GM15510 (cell line): ENCODE results near the gene EFCAB7.

ENCODE experiments used
- POLR2A ChIP-seq: IDR thresholded peaks from 3 replicates; pipeline ENCODE4 v1.6.1; 2011; ENCODE audit warnings: borderline replicate concordance; ENCODE audit not compliant: insufficient read length; ENCODE audit errors: extremely low read depth

The EFCAB7 gene

DNA sequence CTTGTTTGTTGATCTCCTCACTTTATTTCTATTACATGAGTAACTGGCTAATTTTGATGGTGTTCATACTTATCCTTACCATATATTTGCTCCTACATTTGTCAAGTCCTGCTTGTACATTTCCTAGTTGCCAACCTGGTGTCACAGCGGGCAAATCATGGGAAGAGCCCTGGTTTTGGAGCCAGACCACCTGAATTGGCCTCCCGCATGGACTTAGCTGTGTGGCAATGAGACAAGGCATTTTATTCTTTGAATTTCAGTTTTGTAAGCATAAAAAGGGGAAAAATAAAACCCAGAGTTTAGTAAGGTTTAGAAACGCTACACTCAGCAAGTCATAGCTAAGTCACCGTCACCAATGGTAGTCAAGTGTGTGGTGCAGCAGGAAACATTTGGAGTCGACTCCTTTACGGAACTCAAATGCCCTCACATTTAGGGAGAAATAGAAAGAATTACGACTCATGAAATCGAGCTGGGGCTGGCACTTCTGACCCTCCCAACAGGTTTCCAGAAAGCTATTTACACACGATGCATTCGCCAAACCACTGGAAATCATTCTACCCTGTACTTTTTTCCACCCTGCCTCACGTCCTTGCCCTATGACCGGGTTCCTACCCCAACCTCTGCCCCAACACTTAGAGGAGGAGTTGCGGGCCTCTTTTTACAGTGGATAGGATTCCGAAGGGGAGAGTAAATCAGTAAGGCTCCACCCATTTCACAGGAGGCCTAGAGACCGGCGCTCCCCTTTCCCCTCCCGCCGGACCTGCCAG is 69.4 kb downstream of the EFCAB7 start:
- TF ChIP-seq POLR2A = no peak

GRCh38 chr1:63593303-63593885 is 70.1 kb downstream of the EFCAB7 start, which contains the start of gene PGM1:
PGM1 (plus strand) TSS chr1:63593411; CDS start chr1:63593489, 78 bp downstream.
- peak; percentile 66 for TF ChIP-seq POLR2A

DNA sequence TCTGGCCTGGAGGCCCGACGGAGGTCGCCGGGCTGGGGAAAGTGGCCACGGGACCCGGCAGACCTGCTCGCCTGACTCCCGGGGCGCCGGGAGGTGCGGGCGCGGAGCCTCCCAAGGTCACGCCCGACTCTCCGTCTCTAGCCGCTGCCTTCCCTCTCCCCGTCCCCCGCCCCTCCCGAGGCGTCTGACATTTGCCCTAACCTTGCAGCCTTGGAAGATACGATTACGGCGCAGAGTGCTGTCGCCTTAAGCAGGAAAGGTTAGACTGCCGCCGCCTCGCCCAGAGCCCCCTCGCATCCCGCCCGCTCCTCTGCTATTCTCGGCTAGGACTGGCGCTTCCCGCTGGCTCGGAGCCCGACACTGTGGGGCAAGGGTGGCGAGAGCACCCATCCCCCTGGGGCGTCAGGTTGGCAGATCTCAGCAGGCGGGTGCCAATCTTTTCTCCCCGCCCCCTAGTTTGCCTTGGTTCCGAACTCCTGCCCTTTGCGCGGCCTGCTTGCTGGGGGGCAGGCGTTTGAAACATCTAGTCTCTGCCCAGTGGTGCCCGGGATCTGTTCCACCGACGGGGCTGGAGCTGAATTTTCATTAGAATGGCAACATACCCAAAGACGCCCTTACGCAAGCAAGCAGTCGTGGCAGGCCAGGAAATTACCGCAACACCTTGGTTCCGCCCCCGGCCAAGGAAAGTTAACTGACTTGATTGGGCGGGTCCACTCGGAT is 70.7 kb downstream of the EFCAB7 start:
- peak; percentile 18 for TF ChIP-seq POLR2A

- no peak for TF ChIP-seq POLR2A
These were observed 72.1 kb downstream of the EFCAB7 start for GRCh38 chr1:63595435-63595834.

- no peak for TF ChIP-seq POLR2A
These were observed 76.5 kb downstream of the EFCAB7 start for GRCh38 chr1:63599799-63600198.

- TF ChIP-seq POLR2A = no peak
These were observed 76.9 kb downstream of the EFCAB7 start for GRCh38 chr1:63600248-63600647.

DNA sequence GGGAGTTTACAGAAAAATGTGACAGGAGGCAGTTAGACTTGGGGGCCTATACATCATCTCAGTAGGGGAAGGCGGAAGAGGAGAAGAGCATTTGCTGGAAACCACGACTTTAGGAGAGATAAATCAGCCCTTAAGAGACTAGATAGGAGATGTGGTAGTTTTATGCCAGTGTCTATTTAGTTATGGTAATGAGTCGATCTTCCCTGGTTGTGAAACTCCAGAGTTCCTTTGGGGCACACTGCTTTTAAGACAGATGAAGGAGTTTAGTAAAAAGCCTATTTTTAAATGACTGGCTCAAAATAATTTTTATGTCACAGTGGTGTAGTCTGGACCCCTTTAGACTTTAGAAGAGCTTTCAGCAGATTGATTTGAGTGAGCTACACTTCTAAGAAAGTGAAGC is 77.7 kb downstream of the EFCAB7 start:
- no peak for TF ChIP-seq POLR2A

GRCh38 chr1:63601463-63601862 is 78.1 kb downstream of the EFCAB7 start:
- no peak for TF ChIP-seq POLR2A

GRCh38 chr1:63601912-63602311 is 78.6 kb downstream of the EFCAB7 start:
- TF ChIP-seq POLR2A = no peak

- no peak for TF ChIP-seq POLR2A
These were observed 79.3 kb downstream of the EFCAB7 start for GRCh38 chr1:63602629-63603028.

GRCh38 chr1:63603810-63604209 is 80.5 kb downstream of the EFCAB7 start:
- TF ChIP-seq POLR2A = no peak

DNA sequence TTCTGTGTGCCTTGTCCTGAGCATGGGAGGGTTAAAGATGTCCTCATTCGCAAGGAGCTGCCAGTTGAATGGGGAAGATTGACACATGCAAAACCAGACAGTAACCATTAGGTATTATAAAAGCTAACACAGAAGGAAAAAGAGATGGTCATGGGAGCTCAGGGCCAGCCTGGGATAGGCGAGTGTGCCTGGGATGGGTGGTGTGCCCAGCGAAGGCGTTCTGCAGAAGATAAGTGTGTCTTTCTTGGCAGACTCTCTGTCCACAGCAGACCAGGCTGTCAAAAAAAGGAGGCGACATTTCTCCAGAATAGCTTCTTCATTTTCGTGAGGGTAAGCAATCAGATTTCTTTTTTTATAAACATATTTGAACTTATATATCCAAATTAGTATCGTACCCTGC is 84.0 kb downstream of the EFCAB7 start:
- no peak for TF ChIP-seq POLR2A

GRCh38 chr1:63611231-63611630 is 87.9 kb downstream of the EFCAB7 start:
- no peak for TF ChIP-seq POLR2A

DNA sequence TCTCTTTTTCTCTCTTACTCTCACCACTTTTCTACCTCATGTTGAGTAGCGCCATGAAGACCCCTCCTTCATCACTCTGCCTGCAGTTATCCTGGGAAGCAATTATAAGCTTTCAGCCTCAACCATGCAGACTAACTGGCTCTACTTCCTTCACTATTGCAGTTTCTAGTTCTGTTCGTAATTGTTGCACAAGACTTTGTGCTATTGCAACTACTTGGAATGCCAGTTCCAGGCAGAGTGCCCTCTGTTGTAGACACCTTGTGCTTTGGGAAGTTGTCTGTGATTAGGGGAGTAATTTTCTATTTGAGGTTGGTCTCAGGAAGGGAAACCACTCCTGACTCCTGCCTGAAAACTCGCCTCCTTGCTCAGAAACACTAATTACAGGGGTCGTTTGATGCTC is 89.2 kb downstream of the EFCAB7 start:
- no peak for TF ChIP-seq POLR2A

GRCh38 chr1:63612971-63613370 is 89.6 kb downstream of the EFCAB7 start:
- TF ChIP-seq POLR2A = no peak
